ENCODE measurements around the gene COL4A5. TPM values are rescaled to one million over a fixed set of nuclear protein-coding genes. Genes with fewer than 3 reads are reported as not detected.

The COL4A5 gene
- total RNA-seq, 1 donor from 2014 or later, result 413 TPM

DNA sequence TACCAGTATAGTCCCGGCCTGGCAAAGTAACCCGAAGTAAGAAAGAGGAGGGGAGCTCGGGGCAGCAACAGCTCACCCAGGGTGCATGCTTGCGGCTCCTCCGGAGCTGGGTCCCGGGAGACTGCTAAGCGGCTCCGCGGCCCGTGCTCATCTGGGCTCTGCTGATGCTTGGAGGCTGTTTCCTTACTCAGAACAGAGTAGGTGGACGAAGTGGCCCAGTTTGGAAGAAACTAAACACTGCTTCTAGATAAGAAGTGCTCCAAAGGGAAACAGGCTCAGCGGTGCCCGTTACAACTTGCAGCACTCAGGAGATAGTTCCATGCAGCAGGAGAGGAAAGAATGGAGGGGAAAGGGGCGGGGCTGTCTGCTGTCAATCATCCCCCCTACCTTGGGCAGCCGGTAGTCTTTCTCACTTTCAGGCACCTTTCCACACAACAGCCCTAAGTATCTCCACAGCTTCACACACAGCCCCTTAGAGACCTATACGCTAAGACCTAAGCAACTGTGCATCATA, 1.5 kb upstream of the COL4A5 start, which contains the start of gene COL4A6:
Gene COL4A6, minus strand, starts transcription at position 313 of the 514 bp plus-strand sequence. Its CDS starts 226 bp downstream, at position 87.
- TF ChIP-seq, protein P1, sequence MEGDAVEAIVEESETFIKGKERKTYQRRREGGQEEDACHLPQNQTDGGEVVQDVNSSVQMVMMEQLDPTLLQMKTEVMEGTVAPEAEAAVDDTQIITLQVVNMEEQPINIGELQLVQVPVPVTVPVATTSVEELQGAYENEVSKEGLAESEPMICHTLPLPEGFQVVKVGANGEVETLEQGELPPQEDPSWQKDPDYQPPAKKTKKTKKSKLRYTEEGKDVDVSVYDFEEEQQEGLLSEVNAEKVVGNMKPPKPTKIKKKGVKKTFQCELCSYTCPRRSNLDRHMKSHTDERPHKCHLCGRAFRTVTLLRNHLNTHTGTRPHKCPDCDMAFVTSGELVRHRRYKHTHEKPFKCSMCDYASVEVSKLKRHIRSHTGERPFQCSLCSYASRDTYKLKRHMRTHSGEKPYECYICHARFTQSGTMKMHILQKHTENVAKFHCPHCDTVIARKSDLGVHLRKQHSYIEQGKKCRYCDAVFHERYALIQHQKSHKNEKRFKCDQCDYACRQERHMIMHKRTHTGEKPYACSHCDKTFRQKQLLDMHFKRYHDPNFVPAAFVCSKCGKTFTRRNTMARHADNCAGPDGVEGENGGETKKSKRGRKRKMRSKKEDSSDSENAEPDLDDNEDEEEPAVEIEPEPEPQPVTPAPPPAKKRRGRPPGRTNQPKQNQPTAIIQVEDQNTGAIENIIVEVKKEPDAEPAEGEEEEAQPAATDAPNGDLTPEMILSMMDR (IDR thresholded peaks at IDR 0.05; ENCODE audit: unreplicated experiment), result no peak
- DNase-seq (ENCODE audit: low spot score in 2 of 2, unreplicated experiment in 2 of 2), result peak; percentile 26 to 76
- peak within 1 kb of the TSS; percentile 96 for H3K27ac Mint-ChIP-seq
- peaks cover 59% of the 10 kb centered on the region for H3K4me1 Mint-ChIP-seq
- H3K36me3 Mint-ChIP-seq, result no peaks in the 10 kb centered on the region
- no peaks in the 10 kb centered on the region for H3K27me3 Mint-ChIP-seq (ENCODE audit: low read depth)
- no peaks in the 10 kb centered on the region for H3K9me3 Mint-ChIP-seq
- H3K4me3 Mint-ChIP-seq, result peak within 1 kb of the TSS; percentile 98

GRCh38 chrX:108439961-108440696, 491 bp downstream of the COL4A5 start:
- H3K27ac Mint-ChIP-seq, result peak overlapping the region; percentile 96
- TF ChIP-seq, protein P1 (IDR thresholded peaks at IDR 0.05; ENCODE audit: unreplicated experiment), result no peak
- peaks cover 57% of the 10 kb centered on the region for H3K4me1 Mint-ChIP-seq
- H3K36me3 Mint-ChIP-seq, result peaks cover 9% of the 10 kb centered on the region
- DNase-seq (ENCODE audit: low spot score in 2 of 2, unreplicated experiment in 2 of 2), result peak; percentile 26 to 61
- H3K4me3 Mint-ChIP-seq, result peak overlapping the region; percentile 98
- H3K9me3 Mint-ChIP-seq, result peaks cover 7% of the 10 kb centered on the region
- H3K27me3 Mint-ChIP-seq (ENCODE audit: low read depth), result no peaks in the 10 kb centered on the region

GRCh38 chrX:108442901-108443464, 3.3 kb downstream of the COL4A5 start:
- no peak for DNase-seq (ENCODE audit: low spot score in 2 of 2, unreplicated experiment in 2 of 2)
- peaks cover 45% of the 10 kb centered on the region for H3K4me1 Mint-ChIP-seq
- H3K9me3 Mint-ChIP-seq, result peaks cover 10% of the 10 kb centered on the region
- H3K4me3 Mint-ChIP-seq, result peak overlapping the region; percentile 98
- H3K36me3 Mint-ChIP-seq, result peaks cover 14% of the 10 kb centered on the region
- TF ChIP-seq, protein P1 (IDR thresholded peaks at IDR 0.05; ENCODE audit: unreplicated experiment), result no peak
- H3K27ac Mint-ChIP-seq, result peak overlapping the region; percentile 57
- no peaks in the 10 kb centered on the region for H3K27me3 Mint-ChIP-seq (ENCODE audit: low read depth)

- Mint-ChIP-seq H3K27me3 (ENCODE audit: low read depth) (no peaks in the 10 kb centered on the region), H3K4me3 (no peak overlapping the region), H3K27ac (no peak overlapping the region), H3K9me3 (peaks cover 22% of the 10 kb centered on the region), H3K4me1 (peaks cover 22% of the 10 kb centered on the region), H3K36me3 (peaks cover 28% of the 10 kb centered on the region)
- TF ChIP-seq, protein P1 (IDR thresholded peaks at IDR 0.05; ENCODE audit: unreplicated experiment), result no peak
- DNase-seq (ENCODE audit: low spot score in 2 of 2, unreplicated experiment in 2 of 2), result no peak
Observed at GRCh38 chrX:108447303-108447702, 7.7 kb downstream of the COL4A5 start.

DNA sequence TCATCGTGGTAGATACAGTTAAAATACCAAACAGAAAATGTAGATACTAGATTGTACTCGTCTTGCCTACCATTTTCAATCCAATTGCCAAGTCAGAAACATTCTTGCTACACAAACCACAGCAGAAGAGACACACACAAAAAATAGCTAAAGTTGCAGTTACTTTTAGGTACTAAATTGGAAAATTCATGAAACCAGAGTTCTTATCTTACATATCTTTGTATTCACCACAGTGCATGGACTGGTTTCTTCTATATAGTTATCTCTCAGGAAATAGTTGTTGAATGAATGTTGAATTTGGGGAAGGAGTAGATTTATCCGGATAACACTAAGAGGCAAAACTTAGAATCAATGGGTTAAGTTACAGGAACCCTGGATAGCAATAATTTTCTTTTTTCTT, 14.2 kb downstream of the COL4A5 start:
- Mint-ChIP-seq H3K9me3 (peaks cover 19% of the 10 kb centered on the region), H3K4me1 (no peaks in the 10 kb centered on the region), H3K4me3 (no peak overlapping the region), H3K36me3 (peaks cover 32% of the 10 kb centered on the region), H3K27me3 (ENCODE audit: low read depth) (no peaks in the 10 kb centered on the region), H3K27ac (no peak overlapping the region)
- TF ChIP-seq, protein P1 (IDR thresholded peaks at IDR 0.05; ENCODE audit: unreplicated experiment), result no peak
- DNase-seq (ENCODE audit: low spot score in 2 of 2, unreplicated experiment in 2 of 2), result no peak

Measured in mesothelial cell of epicardium (in vitro differentiated cells).